GM19455 (cell line): ENCODE results near the gene ZNF124.
A peak's percentile ranks its signal among the peaks of the same experiment; 100 is the strongest.
"Not testable (repeated sequence)": the region's sequence is repeated elsewhere in the genome, so short reads cannot be mapped to it uniquely, and the experiment has no call there.

Experiments
- ATAC-seq: cut with Tn5 transposase; IDR thresholded peaks from one replicate; pipeline ENCODE4 v1.9.1; 2021; ENCODE audit not compliant: unreplicated experiment

Gene ZNF124

GRCh38 chr1:247171875-247172563 is at the start of gene ZNF124:
Gene ZNF124, minus strand, starts transcription at chr1:247172020. Its CDS starts 143 bp downstream, at chr1:247171877.
- peak; percentile 98 for ATAC-seq

GRCh38 chr1:247220280-247220679 is 48.5 kb upstream of the ZNF124 start:
- ATAC-seq, result not testable (repeated sequence)

- no peak for ATAC-seq
These were observed 46.4 kb upstream of the ZNF124 start for GRCh38 chr1:247218121-247218651.

- no peak for ATAC-seq
These were observed 44.4 kb upstream of the ZNF124 start for GRCh38 chr1:247216261-247216660.

- no peak for ATAC-seq
These were observed 41.1 kb upstream of the ZNF124 start for GRCh38 chr1:247212627-247213617.

- peak; percentile 42 for ATAC-seq
These were observed 40.2 kb upstream of the ZNF124 start for GRCh38 chr1:247212012-247212411.

- ATAC-seq, result no peak
These were observed 39.5 kb upstream of the ZNF124 start for GRCh38 chr1:247211339-247211738.

GRCh38 chr1:247210376-247211117 is 38.7 kb upstream of the ZNF124 start:
- ATAC-seq, result peak; percentile 93

- peak; percentile 7 for ATAC-seq
These were observed 38.2 kb upstream of the ZNF124 start for GRCh38 chr1:247210062-247210375.

GRCh38 chr1:247209396-247209795 is 37.6 kb upstream of the ZNF124 start:
- ATAC-seq, result no peak

- no peak for ATAC-seq
These were observed 32.4 kb upstream of the ZNF124 start for GRCh38 chr1:247204177-247204647.

- no peak for ATAC-seq
These were observed 27.0 kb upstream of the ZNF124 start for GRCh38 chr1:247198781-247199180.

- no peak for ATAC-seq
These were observed 22.1 kb upstream of the ZNF124 start for GRCh38 chr1:247193958-247194357.

- ATAC-seq, result no peak
These were observed 18.4 kb upstream of the ZNF124 start for GRCh38 chr1:247189981-247190798.

GRCh38 chr1:247185667-247186066 is 13.8 kb upstream of the ZNF124 start:
- ATAC-seq, result no peak

GRCh38 chr1:247184254-247184653 is 12.4 kb upstream of the ZNF124 start:
- ATAC-seq, result no peak

GRCh38 chr1:247182994-247183393 is 11.2 kb upstream of the ZNF124 start:
- ATAC-seq, result no peak

- no peak for ATAC-seq
These were observed 8.8 kb upstream of the ZNF124 start for GRCh38 chr1:247180581-247180980.

GRCh38 chr1:247177755-247178154 is 5.9 kb upstream of the ZNF124 start:
- no peak for ATAC-seq

GRCh38 chr1:247175458-247175857 is 3.6 kb upstream of the ZNF124 start:
- ATAC-seq, result no peak
